Tibial artery (tissue), 4 donors: ENCODE measurements around the gene CCDC57.

Source experiments
- DNase-seq, 2 donors: peaks; one replicate each; pipeline ENCODE4 v3.0.0-alpha.2; 2019
- H3K27ac ChIP-seq, 2 donors: fragments of 200-600 bp; sonication (generic) in 1 of 2; 1 replicate in 1 of 2; 2 replicates in 1 of 2; pipeline ENCODE4 v1.5.1; 2018 to 2019; ENCODE audit warnings: mild to moderate bottlenecking in 1 of 2
- H3K27me3 ChIP-seq, 2 donors: fragments of 200-600 bp; sonication (generic) in 1 of 2; one replicate each; pipeline versions ENCODE4 v1.5.1 to v1.6.0; 2016 to 2019
- H3K36me3 ChIP-seq, 3 donors: fragments of 200-600 bp; sonication (generic) in 2 of 3; one replicate each; pipeline ENCODE4 v1.5.1; 2016 to 2019; ENCODE audit warnings: mild to moderate bottlenecking in 2 of 3
- H3K4me1 ChIP-seq, 4 donors: fragments of 200-600 bp; sonication (generic) in 2 of 4; 1 replicate in 3 of 4; 2 replicates in 1 of 4; pipeline ENCODE4 v1.5.1; 2016 to 2019
- H3K4me3 ChIP-seq, 2 donors: fragments of 200-600 bp; sonication (generic) in 1 of 2; 1 replicate in 1 of 2; 2 replicates in 1 of 2; pipeline ENCODE4 v1.5.1; 2018 to 2019; ENCODE audit warnings: mild to moderate bottlenecking in 2 of 2
- H3K9me3 ChIP-seq, 3 donors: fragments of 200-600 bp; sonication (generic) in 1 of 3; one replicate each; pipeline ENCODE4 v1.5.1; 2016 to 2019
- CTCF ChIP-seq, 2 experiments: fragments of 200-600 bp in 1 of 2; fragments of 450-650 bp in 1 of 2; IDR thresholded peaks; one replicate each; pipeline ENCODE4 v1.5.1; 2017 to 2019; ENCODE audit warnings: antibody characterized with exemption in 2 of 2, mild to moderate bottlenecking in 1 of 2, moderate library complexity in 1 of 2
- intact Hi-C: fragments of 100-400 bp; cut with DNase I; formaldehyde crosslinking; loops from one replicate; pipeline ENCODE4 v1.15.0; 2023; ENCODE audit warnings: low total_unique reads

Gene CCDC57

DNA sequence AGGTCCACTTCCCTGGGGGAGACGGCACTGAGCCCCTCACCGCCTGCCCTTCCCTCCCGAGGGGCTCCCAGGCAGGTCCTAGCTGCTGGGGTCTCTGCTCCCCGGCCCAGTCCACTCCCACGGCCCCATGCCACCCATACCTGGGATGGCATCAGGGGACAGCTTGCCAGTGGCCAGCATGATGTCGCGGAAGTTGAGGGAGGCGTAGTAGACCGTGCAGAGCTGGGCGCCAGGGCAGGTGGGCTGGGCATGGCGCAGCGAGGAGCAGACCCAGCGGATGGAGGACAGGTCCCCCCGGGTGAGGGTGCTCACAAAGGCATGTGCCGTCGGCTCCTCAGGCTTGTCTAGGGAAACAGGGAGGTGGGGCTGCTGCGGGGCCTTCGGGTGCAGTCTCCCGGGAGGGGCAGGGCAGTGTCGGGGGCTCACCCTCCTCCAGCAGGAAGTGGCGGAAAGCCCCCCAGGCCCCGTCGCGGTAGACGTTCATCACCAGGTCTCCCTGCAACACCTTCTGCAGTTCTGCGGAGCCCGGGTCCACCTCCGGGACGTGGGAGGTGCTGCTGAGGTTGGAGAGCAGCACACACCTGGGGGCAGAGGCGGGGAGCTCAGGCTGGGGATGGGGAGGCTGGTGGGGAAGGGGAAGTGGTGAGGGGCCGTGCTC, 128.1 kb downstream of the CCDC57 start:
- intact Hi-C loops, result no loop called here
- no peak for DNase-seq
- no peaks in the 10 kb centered on the region for H3K9me3 ChIP-seq
- H3K4me1 ChIP-seq, result no peaks in the 10 kb centered on the region
- no peak overlapping the region for H3K27ac ChIP-seq
- no peak overlapping the region for H3K4me3 ChIP-seq
- no peaks in the 10 kb centered on the region for H3K27me3 ChIP-seq
- peaks cover 93 to 100% (median 100%) of the 10 kb centered on the region in 3 donors for H3K36me3 ChIP-seq
- TF ChIP-seq CTCF (IDR thresholded peaks at IDR 0.05), result no peak

GRCh38 chr17:82083533-82084359, 128.9 kb downstream of the CCDC57 start:
- no peak for DNase-seq
- peaks cover 85 to 100% (median 100%) of the 10 kb centered on the region in 3 donors for H3K36me3 ChIP-seq
- intact Hi-C loops, result no loop called here
- no peak for TF ChIP-seq CTCF (IDR thresholded peaks at IDR 0.05)
- H3K9me3 ChIP-seq, result no peaks in the 10 kb centered on the region
- no peak overlapping the region for H3K4me3 ChIP-seq
- H3K4me1 ChIP-seq, result no peaks in the 10 kb centered on the region
- H3K27me3 ChIP-seq, result no peaks in the 10 kb centered on the region
- no peak overlapping the region for H3K27ac ChIP-seq

- H3K4me1 ChIP-seq, result no peaks in the 10 kb centered on the region
- H3K27ac ChIP-seq, result no peak overlapping the region
- no peak for TF ChIP-seq CTCF (IDR thresholded peaks at IDR 0.05)
- intact Hi-C loops, result no loop called here
- H3K4me3 ChIP-seq, result no peak overlapping the region
- H3K27me3 ChIP-seq, result no peaks in the 10 kb centered on the region
- H3K36me3 ChIP-seq, result peaks cover 80 to 100% (median 99%) of the 10 kb centered on the region in 3 donors
- H3K9me3 ChIP-seq, result no peaks in the 10 kb centered on the region
- no peak for DNase-seq
Observed at GRCh38 chr17:82083009-82083408, 129.6 kb downstream of the CCDC57 start.

GRCh38 chr17:82082456-82082855, 130.2 kb downstream of the CCDC57 start:
- no peak for DNase-seq
- no peaks in the 10 kb centered on the region for H3K27me3 ChIP-seq
- no peak for TF ChIP-seq CTCF (IDR thresholded peaks at IDR 0.05)
- H3K9me3 ChIP-seq, result no peaks in the 10 kb centered on the region
- no peak overlapping the region for H3K27ac ChIP-seq
- H3K4me3 ChIP-seq, result no peak overlapping the region
- no peaks in the 10 kb centered on the region for H3K4me1 ChIP-seq
- intact Hi-C loops, result no loop called here
- peaks cover 75 to 97% (median 93%) of the 10 kb centered on the region in 3 donors for H3K36me3 ChIP-seq

DNA sequence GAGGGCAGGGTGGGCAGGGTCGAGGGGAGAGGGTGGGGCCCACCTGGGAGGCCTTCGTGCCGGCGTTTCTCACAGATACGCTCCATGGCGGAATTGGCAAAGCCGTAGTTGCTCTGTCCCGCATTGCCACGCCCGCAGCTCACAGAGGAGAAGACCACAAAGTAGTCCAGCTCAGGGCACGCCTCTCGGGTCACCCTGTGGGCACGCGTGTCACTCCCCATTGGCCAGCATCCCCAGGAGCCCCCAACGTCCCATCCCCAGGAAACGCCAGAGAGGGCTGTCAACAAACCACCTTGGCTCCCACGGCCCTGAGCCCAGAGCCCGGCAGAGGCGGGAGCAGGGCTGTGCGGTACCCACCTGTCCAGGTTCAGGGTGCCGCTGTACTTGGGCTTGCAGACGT, 130.7 kb downstream of the CCDC57 start:
- no peaks in the 10 kb centered on the region for H3K4me1 ChIP-seq
- H3K27ac ChIP-seq, result no peak overlapping the region
- H3K4me3 ChIP-seq, result no peak overlapping the region
- DNase-seq, result no peak
- H3K36me3 ChIP-seq, result peaks cover 70 to 92% (median 88%) of the 10 kb centered on the region in 3 donors
- H3K27me3 ChIP-seq, result no peaks in the 10 kb centered on the region
- intact Hi-C loops, result no loop called here
- H3K9me3 ChIP-seq, result no peaks in the 10 kb centered on the region
- TF ChIP-seq CTCF (IDR thresholded peaks at IDR 0.05), result no peak
